ENCODE data around the gene REPS2. TPM values are rescaled to one million over a fixed set of nuclear protein-coding genes. Genes with fewer than 3 reads are reported as not detected.

The REPS2 gene
- total and polyA plus RNA-seq, 7 donors = 0.16 to 2.3 (median 0.84) TPM

- Histone ChIP-seq H3K9me3 (no peaks in the 10 kb centered on the region), H3K4me3 (no peak overlapping the region), H3K36me3 (ENCODE audit: insufficient read depth in 1 of 2, low read depth in 1 of 2) (no peaks in the 10 kb centered on the region), H3K27ac (no peak overlapping the region), H3K4me1 (no peaks in the 10 kb centered on the region), H3K27me3 (ENCODE audit: insufficient read depth in 3 of 3, low read length in 2 of 3) (peaks cover 0 to 5% (median 0%) of the 10 kb centered on the region in 3 donors)
- WGBS, 3 donors = 81 to 93% (median 91%) methylated on average over 2 of the region's 2 CpGs
- DNase-seq (no peak), ATAC-seq (no peak)
- no peak for TF ChIP-seq CTCF (IDR thresholded peaks at IDR 0.05)
- intact Hi-C loops (cut with DNase I) = no loop called here
Measured at GRCh38 chrX:17154001-17154400, 207.5 kb downstream of the REPS2 start.

- WGBS, 3 donors = 87 to 97% (median 89%) methylated on average over 1 of the region's 1 CpG
Measured at GRCh38 chrX:17160975-17161374, 214.5 kb downstream of the REPS2 start.

GRCh38 chrX:17161991-17162390, 215.5 kb downstream of the REPS2 start:
- ATAC-seq (no peak), DNase-seq (no peak)
- Histone ChIP-seq H3K9me3 (peaks cover 50% of the 10 kb centered on the region), H3K27me3 (ENCODE audit: insufficient read depth in 3 of 3, low read length in 2 of 3) (no peaks in the 10 kb centered on the region), H3K36me3 (ENCODE audit: insufficient read depth in 1 of 2, low read depth in 1 of 2) (no peaks in the 10 kb centered on the region), H3K4me3 (no peak overlapping the region), H3K27ac (no peak overlapping the region), H3K4me1 (no peaks in the 10 kb centered on the region)
- 94 to 100% (median 100%) methylated on average over 1 of the region's 1 CpG for WGBS, 3 donors
- intact Hi-C loops (cut with DNase I) = no loop called here
- TF ChIP-seq CTCF (IDR thresholded peaks at IDR 0.05) = no peak

More at GRCh38 chrX:17160975-17161374, 214.5 kb downstream of the REPS2 start:
- intact Hi-C loops (cut with DNase I) = no loop called here
- no peak for TF ChIP-seq CTCF (IDR thresholded peaks at IDR 0.05)
- H3K9me3 ChIP-seq = peaks cover 50% of the 10 kb centered on the region
- no peaks in the 10 kb centered on the region for H3K27me3 ChIP-seq (ENCODE audit: insufficient read depth in 3 of 3, low read length in 2 of 3)
- H3K4me1 ChIP-seq = no peaks in the 10 kb centered on the region
- H3K36me3 ChIP-seq (ENCODE audit: insufficient read depth in 1 of 2, low read depth in 1 of 2) = no peaks in the 10 kb centered on the region
- H3K4me3 ChIP-seq = no peak overlapping the region
- H3K27ac ChIP-seq = no peak overlapping the region
- ATAC-seq (no peak), DNase-seq (no peak)

- peaks cover 50% of the 10 kb centered on the region for H3K9me3 ChIP-seq
- H3K4me3 ChIP-seq = no peak overlapping the region
- TF ChIP-seq CTCF (IDR thresholded peaks at IDR 0.05) = no peak
- intact Hi-C loops (cut with DNase I) = no loop called here
- ATAC-seq = no peak
- DNase-seq = no peak
- no peaks in the 10 kb centered on the region for H3K36me3 ChIP-seq (ENCODE audit: insufficient read depth in 1 of 2, low read depth in 1 of 2)
- H3K4me1 ChIP-seq = no peaks in the 10 kb centered on the region
- H3K27ac ChIP-seq = no peak overlapping the region
- H3K27me3 ChIP-seq (ENCODE audit: insufficient read depth in 3 of 3, low read length in 2 of 3) = peaks cover 0 to 4% (median 0%) of the 10 kb centered on the region in 3 donors
- 75 to 95% (median 90%) methylated on average over 1 of the region's 1 CpG for WGBS, 3 donors
Measured at GRCh38 chrX:17164079-17164478, 217.6 kb downstream of the REPS2 start.

GRCh38 chrX:17164941-17165340, 218.5 kb downstream of the REPS2 start:
- Histone ChIP-seq H3K27ac (no peak overlapping the region), H3K4me3 (no peak overlapping the region), H3K36me3 (ENCODE audit: insufficient read depth in 1 of 2, low read depth in 1 of 2) (no peaks in the 10 kb centered on the region), H3K4me1 (no peaks in the 10 kb centered on the region), H3K27me3 (ENCODE audit: insufficient read depth in 3 of 3, low read length in 2 of 3) (peaks cover 0 to 4% (median 0%) of the 10 kb centered on the region in 3 donors), H3K9me3 (peaks cover 48% of the 10 kb centered on the region)
- no peak for ATAC-seq
- intact Hi-C loops (cut with DNase I) = no loop called here
- no peak for DNase-seq
- 90 to 93% (median 92%) methylated on average over 1 of the region's 1 CpG for WGBS, 3 donors
- no peak for TF ChIP-seq CTCF (IDR thresholded peaks at IDR 0.05)
